Fibroblast of skin of right quadriceps (primary cell): Measurements from ENCODE around the gene PHACTR1.
A peak's percentile ranks its signal among the peaks of the same experiment; 100 is the strongest.

Experiments
- DNase-seq: peaks from one replicate; pipeline ENCODE4 v3.0.0-alpha.2; 2013

PHACTR1 gene

DNA sequence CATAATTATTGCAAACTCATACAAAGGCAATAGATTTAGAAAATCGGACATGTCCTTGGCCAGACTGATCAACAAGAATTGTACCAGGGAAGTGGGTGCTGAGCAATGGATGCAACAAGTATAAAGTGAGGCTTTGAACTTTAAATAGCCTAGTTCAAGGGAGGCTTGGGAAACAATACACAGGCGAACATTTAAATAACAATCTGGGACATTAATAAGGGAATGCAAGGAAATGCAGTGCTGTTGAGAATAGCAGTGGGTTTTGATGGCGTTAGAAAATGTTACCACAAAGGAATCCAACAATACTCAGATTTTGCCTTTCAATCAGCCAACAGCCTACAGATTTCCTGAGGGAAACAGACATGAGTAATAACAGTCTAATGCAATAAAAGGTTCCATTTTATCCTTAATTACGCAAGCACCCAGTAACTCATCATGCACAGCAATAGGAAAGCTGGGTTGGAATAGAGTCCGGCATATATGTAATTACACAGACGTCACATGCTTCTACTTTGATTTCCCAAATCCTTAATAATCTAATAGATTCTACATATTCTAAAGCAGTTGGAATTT, 134.6 kb downstream of the PHACTR1 start:
- peak; percentile 63 for DNase-seq

DNA sequence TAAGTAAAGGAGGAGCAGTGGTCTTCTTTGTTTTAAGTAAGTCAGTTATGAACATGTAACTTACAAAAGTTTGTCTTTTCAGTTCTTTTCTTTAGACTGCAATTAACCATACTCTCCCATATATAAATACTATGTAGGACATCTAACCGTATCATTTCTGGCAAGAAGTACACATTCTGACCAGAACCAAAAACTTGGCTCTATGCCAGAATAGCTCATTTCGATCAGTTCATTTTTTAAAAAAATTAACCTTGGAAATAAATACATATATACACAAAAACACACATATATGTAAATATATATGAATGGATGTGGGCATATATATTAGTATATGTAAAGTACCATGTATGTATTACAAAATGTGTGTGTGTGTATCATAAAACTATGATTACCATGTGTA, 145.0 kb downstream of the PHACTR1 start:
- no peak for DNase-seq

DNA sequence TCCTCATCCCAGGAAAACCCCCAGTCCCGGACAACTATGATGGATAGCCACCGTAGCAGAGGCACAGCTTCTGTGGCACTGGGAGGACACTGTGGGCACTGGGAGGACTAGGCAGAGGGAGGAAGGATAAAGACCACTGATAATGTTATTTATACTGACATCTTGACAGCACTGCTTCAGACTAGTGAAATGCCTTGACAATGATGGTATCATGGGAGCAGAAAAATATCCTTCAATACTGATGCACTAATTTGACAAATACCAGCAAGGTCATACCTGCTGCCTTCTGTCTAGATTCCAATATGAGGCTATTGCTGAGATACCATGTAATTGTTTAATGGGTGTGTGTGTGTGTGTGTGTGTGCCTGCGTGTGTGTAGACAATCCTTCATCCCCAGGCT, 148.6 kb downstream of the PHACTR1 start:
- no peak for DNase-seq

DNA sequence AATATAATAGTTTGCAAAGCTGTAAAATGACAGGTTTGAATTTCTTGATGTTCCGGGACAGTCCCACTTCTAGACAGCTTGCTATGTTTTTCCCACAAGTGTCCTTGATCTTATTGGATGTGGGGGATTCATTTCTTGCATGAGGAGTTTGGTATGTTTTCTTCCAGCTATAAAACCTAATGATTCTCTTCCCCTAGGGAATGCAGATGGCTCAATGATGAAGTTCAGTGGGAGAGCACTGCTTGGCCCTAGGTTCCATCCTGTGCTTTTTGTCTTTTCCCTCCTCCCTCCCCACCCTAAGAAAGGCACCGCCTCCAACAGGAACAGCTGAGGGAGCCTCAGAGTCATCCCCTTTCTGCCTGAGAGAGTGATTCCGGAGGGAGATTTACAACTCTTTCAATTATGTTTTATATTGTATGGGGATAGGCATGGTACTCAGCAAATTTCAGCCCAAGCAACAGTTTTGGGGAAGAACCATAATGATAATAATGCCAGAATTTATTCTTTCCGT, 149.2 kb downstream of the PHACTR1 start:
- no peak for DNase-seq

DNA sequence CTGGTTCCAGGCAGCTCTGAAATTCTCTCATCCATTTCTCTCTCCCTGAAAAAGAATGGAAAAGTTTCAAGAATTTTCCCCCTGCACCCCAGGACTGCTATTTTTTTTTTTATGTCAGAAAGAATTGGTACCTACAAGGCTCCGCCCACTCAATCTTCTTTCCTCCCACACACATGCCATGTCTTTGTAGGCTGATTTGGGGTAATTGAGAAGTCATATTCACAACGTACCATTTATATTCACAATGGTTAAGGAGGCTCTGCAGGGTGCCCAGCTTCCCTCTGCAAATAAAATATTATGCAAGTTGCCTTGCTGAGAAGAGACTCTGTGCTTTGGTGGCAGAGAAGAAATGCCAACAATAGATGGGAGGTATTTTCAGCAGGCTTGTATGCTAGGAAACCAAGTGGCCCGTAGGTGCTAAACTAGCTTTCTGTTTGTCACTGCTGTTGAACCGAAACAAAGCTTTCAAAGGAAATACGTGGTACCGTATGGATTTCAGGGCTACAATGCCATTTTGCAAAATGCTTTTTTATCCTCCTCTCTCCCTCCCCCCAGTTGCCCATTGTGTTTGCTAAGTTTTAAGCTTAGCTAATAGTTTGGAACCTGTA, 150.0 kb downstream of the PHACTR1 start:
- no peak for DNase-seq

DNA sequence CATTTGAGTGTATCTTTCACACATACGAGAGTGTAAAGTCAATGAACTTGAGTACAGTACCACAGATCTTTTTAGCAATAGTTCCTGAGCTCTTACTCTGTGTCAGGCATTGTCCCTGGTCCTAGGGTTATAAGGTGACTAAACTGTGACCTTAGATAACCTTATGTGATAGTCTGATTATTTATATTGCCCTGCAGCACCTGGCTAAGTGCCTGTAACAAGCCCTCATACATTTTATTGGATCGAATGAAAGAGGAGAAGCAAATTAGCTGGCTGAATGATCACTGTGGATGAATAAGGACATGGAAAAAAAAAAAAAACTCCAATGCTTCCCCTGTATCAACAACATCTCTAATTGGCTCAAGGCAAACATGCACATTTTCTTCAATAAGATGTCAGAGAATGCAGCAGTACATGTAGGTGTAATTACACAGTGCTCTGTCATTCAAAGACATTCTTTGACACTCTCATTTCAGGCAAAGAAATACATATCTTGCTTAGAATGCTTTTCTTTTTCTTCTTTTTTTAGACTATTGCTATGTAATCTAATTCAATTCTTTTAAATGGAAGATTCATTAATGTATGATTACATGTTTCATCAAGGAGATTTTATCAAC, 153.4 kb downstream of the PHACTR1 start:
- DNase-seq = no peak

DNA sequence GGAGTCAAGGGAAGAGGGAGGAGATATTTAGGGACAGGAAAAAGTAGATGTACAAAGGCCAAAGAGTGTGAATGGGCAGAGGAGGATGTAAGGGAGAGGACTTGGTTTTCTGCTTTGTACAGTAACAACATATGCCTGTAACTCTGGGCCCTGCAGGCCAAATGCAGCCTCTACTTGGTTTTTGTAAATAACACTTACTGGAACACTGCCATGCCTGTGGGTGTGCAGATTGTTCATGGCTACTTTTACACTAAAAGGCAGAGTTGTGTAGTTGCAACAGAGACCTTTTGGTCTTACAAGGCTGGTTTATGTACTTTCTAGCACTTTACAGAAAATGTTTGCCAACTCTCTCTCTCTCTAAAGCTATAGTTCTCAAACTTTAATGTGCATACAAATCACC, 157.1 kb downstream of the PHACTR1 start:
- no peak for DNase-seq

DNA sequence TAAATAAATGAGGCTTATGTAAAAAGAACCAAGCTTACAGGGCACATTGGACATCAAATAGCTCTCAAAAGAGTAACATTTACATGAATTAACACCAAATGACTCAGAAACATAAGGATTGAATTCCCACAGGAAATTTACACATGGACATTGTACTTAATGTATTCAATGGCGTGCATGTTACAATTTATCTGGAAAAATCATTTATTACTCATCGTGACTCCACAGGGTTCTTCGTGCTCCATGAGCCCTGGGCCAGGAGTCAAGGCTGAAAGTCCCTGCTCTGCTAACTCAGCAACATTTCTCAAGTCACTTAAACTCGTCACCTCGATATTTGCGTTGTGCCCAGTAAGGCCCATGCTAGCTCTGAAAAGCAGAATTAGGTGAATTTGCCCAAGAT, 158.5 kb downstream of the PHACTR1 start:
- DNase-seq = peak; percentile 90

DNA sequence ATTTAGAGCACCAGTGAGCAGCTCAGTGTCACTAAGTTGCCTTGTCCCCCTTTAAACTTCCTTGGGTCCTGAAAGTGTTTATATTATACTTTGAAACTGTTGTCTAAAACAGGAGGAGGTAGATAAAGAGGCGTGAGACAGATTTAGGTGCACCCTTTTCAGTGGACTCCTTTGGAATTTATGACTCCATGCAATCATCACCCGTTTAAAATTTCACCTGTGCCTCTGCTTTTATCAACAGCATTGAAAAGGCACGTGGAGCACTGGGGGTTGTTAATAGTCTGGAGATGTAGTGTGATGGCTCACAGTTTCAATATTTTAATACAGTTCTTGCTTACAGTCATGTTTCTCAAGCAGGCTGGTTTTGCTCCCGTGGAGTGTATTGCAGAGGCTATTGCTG, 162.2 kb downstream of the PHACTR1 start:
- DNase-seq = no peak

DNA sequence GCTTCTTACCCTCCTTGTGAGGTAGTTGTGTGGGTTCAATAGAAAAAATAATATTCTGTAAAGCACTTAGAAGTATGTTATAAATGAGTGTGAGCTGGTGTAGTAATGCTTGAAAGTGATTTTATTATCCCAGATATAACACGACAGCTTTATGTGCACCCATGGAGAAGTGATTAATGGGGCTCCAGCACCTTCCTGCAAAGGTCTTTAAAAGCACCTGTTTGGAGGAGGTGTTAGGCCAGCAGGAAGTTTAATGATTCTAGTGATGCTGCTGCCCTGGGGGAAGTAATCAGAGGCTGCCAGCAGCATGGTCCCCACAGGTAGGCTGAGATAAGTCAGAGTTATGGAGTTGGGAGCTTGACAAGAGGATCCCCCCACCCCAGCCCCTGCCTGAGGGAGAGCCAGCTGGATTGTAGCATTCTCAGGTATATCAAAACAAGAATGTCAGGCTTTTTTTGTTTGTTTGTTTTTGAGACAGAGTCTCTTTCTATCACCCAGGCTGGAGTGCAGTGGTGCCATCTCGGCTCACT, 166.3 kb downstream of the PHACTR1 start:
- DNase-seq = no peak

DNA sequence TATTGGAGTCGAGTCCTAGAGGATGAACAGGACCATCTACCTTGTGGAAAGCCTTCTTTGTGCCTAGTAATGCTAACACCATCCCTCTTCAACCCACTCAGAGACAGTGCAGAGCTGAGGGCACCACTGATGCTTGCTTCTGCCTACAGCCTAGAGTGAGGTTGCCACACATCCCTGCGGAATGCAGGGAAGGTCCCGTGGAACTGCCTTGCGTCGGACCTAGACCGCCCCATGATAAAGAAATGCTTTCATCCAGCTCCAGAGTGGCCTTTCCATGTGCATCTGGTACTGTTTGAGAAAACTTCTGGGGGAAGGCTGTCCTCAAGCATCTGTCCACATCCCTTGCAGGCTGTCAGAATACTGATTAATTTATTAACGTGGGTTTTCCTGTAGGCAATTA, 168.4 kb downstream of the PHACTR1 start:
- DNase-seq = no peak

DNA sequence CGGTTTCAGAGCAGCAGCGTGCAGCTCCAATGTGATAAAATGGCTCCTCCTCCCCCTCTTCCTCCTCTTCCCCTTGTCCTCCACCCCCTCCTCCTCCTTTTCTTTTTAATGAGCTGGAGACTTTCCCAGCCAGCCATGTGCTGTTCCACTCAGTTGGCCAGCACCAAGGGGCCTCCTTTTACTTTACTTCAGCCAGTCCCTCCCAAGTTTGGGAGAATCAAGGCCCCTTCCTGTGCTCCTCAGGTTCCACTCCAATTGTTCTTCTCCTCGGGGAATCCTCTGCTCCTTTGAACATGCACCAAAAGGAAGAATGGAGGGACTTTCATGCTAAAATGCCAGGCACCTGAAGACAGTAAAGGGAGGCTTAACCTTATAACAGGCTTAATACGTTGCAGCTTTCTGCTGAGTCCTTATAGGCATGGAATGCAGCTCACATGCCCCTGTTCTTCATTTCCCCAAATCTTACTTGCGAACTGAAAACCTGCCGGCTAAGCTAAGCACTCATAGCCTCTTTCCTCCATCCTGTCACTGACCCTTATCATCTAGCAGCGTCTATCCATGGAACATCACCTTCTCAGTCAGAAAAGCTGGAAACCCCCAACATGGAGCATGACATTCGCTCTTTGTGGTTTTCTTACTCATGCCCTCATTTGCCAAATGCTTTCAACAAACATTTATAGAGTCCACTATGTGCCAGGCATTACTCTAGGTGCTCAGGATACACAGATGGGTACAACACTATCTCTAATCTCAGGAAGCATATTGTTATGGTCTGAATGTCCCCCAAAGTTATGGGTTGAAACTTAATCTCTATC, 170.6 kb downstream of the PHACTR1 start:
- no peak for DNase-seq

DNA sequence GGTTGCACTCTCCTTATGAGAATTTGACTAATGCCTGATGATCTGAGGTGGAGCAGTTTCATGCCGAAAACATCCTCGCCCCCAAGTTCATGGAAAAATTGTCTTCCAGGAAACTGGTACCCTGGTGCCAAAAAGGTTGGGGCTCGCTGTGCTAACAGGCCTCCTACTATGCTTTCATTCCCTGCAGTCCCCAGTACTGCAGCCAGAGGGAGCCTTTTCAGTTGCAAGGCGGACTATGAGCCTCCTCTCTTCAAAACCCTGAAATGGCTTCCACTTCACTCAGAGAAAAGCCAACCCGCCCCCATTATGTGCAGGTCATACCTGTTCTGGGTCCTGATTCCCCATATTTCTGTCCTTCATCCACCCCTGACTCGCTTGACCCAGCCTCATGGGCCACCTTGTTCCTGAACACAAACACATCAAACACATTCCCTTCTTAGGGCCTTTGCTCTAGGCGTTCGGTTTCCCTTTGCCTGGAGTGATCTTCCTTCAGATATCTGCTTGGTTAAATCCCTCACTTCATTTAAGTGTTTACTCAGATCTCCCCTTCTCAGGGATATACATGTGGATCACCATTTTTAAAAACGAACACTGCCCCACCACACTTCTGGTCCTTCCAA, 173.7 kb downstream of the PHACTR1 start:
- DNase-seq = no peak

DNA sequence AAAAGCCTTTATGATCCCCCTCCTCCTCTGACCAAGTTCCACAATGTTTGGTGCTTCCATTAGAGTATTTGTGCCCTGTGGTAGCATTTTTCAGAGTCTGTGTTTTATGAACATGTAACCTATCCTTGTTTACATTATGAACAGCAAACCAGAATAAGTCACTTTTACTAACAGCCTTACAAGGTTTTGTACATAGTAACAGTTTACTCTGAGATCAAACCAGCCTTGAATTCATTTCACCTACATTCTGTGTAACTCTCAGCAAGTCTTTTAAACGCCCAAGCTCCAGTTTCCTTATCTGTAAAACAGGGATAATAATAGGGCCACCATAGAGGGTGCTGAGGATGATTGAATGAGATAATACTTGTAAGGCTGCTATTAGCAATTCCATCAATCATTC, 175.0 kb downstream of the PHACTR1 start:
- no peak for DNase-seq

DNA sequence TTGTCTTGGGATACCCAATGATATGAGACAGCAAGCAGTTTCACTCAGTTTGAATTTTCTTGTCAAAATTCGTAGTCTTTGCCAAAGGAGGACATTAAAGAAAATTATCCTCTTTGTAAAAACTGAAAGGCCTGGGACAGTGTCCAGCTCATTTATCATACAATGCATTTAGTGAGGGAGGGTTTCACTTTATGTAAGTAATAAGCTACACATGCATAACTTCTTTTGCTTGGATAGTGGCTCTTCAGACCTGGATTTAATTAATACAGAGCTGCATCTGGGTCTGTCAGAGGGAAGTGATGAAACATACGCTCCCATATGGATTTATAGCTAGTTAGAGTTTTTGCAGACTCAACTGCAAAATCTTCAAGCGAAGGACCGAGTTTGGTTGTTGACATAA, 175.6 kb downstream of the PHACTR1 start:
- peak; percentile 79 for DNase-seq

DNA sequence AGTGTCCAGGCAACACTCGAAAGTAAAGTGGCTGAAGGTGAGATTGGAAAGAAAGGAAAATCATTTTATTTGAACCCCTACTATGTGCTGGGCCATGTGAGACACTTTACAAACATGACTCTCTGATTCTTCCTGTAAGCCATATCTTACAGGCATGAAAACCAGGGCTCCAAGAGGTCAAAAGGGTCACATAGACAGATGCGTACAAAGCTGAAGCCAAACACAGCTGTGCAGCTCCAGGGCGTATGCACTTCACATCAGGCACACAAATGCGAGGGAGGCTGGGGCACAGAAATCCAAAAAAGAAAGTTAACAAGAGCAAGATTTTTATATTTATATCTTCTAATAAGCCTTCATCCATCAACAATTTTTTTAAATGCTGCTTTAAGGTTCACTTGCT, 176.5 kb downstream of the PHACTR1 start:
- no peak for DNase-seq

DNA sequence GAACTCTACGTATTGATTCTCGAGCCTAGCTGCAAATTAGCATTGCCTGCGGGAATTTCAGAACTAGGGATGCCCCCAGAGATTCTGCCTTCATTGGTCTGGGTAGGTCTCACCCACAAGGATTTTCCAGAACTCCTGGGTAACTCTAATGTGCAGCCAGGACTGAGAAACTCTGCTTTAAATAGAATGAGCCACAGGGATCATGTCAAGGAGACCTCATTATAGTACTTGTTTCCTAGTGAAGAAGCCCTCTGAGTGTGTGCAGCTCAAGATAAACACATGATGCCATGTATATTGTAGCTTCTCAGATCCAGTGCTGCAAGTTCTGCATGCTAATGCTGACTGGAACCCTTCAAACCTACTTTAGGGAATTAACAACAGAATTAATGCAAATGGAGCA, 179.2 kb downstream of the PHACTR1 start:
- DNase-seq = no peak

DNA sequence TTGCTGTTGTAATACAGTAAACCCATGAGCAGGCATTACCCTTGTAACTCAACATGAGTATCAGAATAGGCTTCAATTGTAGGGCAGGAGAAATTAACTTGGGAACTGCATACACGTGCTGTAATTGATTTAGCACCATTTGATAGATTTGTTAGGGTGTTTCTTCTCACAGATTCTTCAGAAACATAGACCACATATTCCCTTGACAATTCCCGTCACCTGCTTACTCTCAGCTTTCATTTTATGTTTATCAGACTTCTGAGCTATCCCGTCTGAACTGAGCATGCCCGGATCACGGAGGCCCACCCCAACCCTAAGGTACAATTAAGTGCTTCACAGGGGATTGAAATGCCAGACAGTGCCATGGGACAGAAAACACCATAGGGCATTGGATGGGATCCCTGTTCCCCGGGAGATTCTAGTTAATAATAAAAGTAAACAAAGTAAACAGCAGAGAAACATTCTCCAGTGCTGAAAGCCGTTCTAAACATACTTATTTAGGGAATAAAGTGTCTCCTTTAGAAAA, 179.7 kb downstream of the PHACTR1 start:
- DNase-seq = no peak

DNA sequence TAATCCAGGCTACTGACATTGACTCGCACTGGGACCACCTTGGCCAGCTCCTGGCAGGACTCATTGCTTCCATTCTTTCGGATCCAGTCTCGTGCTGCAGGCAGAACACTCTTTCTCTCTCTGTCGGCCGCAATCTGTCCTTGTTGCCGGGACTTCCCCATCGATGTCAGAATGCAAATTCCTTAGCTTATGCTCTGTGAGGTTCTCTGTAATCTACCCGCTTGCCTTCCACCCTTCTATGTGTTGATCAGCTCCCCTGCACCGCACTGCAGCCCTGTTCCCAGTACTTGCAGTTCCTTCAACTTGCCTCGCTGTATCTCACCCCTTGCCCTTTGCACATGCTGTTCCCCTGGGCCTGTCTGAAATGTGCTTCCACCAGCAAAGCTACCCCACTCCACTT, 182.0 kb downstream of the PHACTR1 start:
- no peak for DNase-seq

DNA sequence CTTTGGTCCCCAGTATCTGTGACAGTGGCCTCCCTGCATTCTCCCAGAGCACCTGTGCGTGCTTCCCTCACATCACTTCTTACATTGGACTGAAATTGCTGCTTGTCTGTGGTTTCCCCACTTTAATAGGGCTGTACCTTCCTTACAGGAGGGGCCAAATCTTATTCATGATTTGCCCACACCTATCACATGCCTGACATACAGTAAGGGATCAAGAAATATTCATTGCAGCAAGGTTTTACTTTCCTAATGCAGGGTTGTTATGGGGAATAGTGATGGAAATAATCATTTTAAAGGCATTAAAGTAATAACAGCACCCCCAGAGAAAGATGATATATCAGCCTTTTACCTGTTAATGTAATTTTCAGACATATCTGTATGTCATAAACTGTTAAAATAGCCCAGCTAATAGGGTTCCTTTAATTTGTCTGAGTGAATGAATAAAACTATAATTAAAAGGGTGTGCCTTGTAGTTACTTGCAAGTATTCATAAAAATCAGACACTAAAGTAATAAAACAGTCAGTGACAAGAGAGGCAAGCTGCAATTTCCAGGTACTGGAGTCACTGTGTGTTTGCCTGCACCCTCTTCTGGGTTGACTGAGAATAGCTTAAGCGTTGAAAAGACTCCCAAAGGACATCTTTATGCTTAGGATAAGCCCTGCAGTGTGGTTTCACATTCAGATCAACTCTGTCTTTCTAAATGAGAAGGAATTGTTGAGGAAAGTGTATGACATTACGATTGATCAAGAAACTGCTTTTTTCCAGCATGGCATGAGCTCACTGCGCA, 182.7 kb downstream of the PHACTR1 start:
- DNase-seq = no peak

DNA sequence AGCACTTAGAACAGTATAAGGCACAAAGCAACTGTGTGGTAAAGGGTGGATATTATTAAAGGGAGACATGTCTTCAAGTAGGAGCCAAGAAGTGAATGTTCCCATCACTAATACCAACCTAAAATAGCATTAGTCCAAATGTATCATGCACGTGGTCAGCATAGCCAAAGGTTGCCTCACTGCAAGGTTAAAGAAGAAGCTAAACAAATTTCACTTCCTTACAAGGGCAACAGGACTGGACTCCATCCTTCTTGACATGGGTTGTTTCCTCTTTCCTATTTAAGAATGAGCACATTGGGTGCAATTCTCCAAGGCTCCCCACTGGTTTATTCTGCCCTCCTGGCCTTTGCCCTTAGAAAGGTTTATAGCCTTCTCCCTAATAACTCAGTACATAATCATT, 186.7 kb downstream of the PHACTR1 start:
- no peak for DNase-seq

DNA sequence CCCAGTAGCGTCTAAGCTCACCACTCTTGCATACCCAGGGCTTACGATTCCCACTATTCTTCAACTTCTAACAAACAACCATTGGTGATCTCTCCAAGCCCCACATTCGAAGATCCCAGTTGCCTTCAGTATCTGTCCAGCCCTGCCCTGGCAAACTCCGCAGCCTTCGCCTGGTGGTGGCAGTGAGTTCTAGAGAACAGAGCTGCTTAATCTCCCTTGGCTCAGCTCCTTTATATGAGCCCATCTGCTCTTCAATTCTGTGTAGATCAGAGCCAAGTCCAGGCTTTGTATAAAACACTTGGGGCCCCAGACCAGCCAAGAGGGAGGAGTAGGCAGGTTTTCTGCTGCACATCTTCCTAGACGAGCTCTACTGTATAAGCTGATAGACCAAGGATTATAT, 193.3 kb downstream of the PHACTR1 start:
- no peak for DNase-seq
